ENCODE results near the gene PRSS21. TPM values are rescaled to one million over a fixed set of nuclear protein-coding genes. Genes with fewer than 3 reads are reported as not detected.

The PRSS21 gene
- total and polyA plus RNA-seq, 4 donors = 0.18 to 1.0 (median 0.26) TPM; not detected in 1

GRCh38 chr16:2799205-2799858 lies 17.7 kb upstream of the PRSS21 start:
- H3K9ac ChIP-seq (ENCODE audit: low read depth in 1 of 2, low read length in 2 of 2) = no peak overlapping the region
- WGBS = 85% methylated on average over 21 of the region's 21 CpGs
- no peak overlapping the region for H3K27ac ChIP-seq (ENCODE audit: low read depth in 1 of 2, low read length in 2 of 2)
- H3K9me3 ChIP-seq (ENCODE audit: control insufficient read depth in 4 of 4, low read length in 3 of 4) = peaks cover 0 to 7% (median 3%) of the 10 kb centered on the region in 4 donors
- H3K36me3 ChIP-seq (ENCODE audit: control insufficient read depth in 4 of 4, insufficient read depth in 3 of 4, low read depth in 1 of 4, low read length in 3 of 4) = no peaks in the 10 kb centered on the region
- no peak overlapping the region for H3K4me3 ChIP-seq (ENCODE audit: low read depth in 1 of 3, low read length in 3 of 3)
- peaks cover 0 to 3% (median 1%) of the 10 kb centered on the region in 4 donors for H3K27me3 ChIP-seq (ENCODE audit: control insufficient read depth in 4 of 4, insufficient read depth in 4 of 4, low read length in 3 of 4)
- no peak for DNase-seq (ENCODE audit: low spot score)
- TF ChIP-seq FOXA1 (IDR thresholded peaks at IDR 0.05) (no peak), MAX (IDR thresholded peaks at IDR 0.05) (no peak), CTCF (IDR thresholded peaks at IDR 0.05; ENCODE audit: low read depth, low read length, missing input control) (no peak), NR2F2 (IDR thresholded peaks at IDR 0.05) (no peak), ZBTB33 (IDR thresholded peaks at IDR 0.05) (no peak), REST (IDR thresholded peaks at IDR 0.05) (no peak), HNF4G (IDR thresholded peaks at IDR 0.05) (no peak), TAF1 (conservative IDR thresholded peaks at IDR 0.05) (no peak), EGR1 (IDR thresholded peaks at IDR 0.05; ENCODE audit: low read depth in 2 of 2) (no peak), GABPA (IDR thresholded peaks at IDR 0.05 in 1 of 2, conservative IDR thresholded peaks at IDR 0.05 in 1 of 2) (no peak), FOXA2 (IDR thresholded peaks at IDR 0.05) (no peak), SP1 (IDR thresholded peaks at IDR 0.05) (no peak), JUND (IDR thresholded peaks at IDR 0.05) (no peak), YY1 (IDR thresholded peaks at IDR 0.05) (no peak), RAD21 (IDR thresholded peaks at IDR 0.05) (no peak), ATF3 (IDR thresholded peaks at IDR 0.05) (no peak), HNF4A (conservative IDR thresholded peaks at IDR 0.05) (no peak), RXRA (IDR thresholded peaks at IDR 0.05) (no peak)
- no peaks in the 10 kb centered on the region for H3K4me1 ChIP-seq (ENCODE audit: control insufficient read depth in 4 of 4, insufficient read depth in 4 of 4, low read length in 3 of 4)

All from liver (tissue), 9 donors.